GM12801 (cell line): Measurements from ENCODE around the gene PRPF19.

Source experiments
- CTCF ChIP-seq: IDR thresholded peaks from one replicate; pipeline ENCODE4 v1.5.1; 2011; ENCODE audit warnings: control low read depth; ENCODE audit not compliant: insufficient read length; ENCODE audit errors: extremely low read depth

PRPF19 gene

GRCh38 chr11:60937144-60937527 lies 30.8 kb upstream of the PRPF19 start:
- TF ChIP-seq CTCF: no peak

- TF ChIP-seq CTCF: no peak
These were observed 30.2 kb upstream of the PRPF19 start for GRCh38 chr11:60936467-60937143.

DNA sequence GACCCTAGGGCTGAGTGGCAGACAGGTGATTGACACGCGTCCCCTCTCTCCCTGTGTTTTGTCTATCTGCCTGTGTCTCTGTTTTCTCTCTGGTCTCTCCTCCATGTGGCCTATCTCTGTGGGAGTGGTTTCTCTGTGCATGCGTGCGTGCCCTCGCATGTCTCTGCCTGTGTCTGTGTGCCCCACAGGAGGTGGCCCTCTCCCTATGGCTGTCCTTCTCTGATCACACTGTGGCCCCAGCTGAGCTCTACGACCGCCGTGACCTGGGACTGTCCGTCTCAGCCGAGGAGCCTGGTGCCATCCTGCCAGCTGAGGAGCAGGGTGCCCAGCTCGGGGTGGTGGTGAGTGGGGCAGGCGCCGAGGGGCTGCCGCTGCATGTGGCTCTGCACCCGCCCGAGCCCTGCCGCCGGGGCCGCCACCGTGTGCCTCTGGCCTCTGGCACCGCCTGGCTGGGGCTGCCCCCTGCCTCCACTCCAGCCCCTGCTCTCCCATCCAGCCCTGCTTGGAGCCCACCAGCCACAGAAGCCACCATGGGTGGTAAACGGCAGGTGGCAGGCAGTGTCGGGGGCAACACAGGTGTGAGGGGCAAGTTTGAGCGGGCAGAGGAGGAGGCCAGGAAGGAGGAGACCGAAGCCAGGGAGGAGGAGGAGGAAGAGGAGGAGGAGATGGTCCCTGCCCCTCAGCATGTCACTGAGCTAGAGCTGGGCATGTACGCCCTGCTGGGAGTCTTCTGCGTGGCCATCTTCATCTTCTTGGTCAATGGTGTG lies 29.5 kb upstream of the PRPF19 start:
- TF ChIP-seq CTCF: no peak

- TF ChIP-seq CTCF: no peak
These were observed 28.6 kb upstream of the PRPF19 start for GRCh38 chr11:60934790-60935605.

DNA sequence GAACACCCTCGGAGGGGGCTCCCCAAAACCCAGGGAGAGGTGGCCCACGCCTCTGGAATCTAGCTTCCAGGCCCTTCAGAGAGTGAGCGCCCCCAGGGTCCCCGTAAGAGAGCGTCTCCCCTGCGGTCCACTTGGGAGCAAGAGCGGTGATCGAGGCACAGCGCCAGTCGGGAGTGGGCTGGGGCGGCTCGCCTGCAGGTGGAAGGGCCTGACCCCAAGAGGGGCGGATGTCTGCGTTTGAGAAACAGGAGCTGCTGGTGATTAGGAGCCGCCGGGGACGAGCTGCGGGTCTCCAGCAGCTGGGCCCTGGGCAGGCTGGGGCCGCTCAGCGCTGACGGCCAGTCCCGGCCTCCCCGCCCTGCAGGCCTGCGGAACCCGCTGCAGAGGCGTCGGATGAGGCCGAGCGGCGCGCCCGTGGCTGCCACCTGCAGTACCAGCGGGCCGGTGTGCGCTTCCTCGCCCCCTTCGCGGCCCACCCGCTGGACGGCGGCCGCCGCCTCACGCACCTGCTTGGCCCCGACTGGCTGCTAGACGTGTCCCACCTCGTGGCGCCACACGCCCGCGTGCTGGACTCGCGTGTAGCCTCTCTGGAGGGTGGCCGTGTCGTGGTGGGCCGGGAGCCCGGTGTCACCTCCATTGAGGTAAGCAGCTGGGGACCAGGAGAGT lies 27.9 kb upstream of the PRPF19 start:
- TF ChIP-seq CTCF: no peak

DNA sequence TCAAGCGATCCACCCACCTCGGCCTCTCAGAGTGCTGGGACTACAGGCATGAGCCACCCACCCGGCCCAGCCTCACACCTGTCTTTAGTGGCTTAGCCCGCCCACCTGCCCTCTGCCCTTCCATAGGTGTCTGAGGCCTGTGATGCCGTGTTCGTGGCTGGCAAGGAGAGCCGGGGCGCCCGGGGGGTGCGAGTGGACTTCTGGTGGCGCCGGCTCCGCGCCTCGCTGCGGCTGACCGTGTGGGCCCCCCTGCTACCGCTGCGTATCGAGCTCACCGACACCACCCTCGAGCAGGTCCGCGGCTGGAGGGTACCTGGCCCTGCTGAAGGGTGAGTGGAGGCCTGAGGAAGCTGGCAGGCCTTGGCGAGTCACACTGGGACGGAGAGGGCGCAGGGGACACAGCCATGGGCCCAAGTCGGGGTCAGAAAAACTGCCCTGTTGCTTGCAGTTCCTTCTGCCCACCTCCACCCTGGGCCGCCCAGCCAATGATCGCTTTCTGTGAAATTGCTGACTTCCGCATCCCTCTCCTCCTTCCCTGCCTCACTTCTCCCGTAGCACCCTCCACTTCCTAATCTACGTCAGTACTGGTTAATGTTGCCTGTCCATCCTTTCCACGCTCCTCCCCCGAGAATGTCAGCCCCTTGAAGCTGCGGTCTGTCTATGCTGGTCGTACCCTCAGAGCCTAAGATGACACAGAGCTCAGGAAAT lies 27.2 kb upstream of the PRPF19 start:
- TF ChIP-seq CTCF: no peak
